Fibroblast of skin of right biceps (primary cell): ENCODE results near the gene COL9A3.

Source experiments
- DNase-seq: peaks from one replicate; pipeline ENCODE4 v3.0.0-alpha.2; 2013

COL9A3 gene

DNA sequence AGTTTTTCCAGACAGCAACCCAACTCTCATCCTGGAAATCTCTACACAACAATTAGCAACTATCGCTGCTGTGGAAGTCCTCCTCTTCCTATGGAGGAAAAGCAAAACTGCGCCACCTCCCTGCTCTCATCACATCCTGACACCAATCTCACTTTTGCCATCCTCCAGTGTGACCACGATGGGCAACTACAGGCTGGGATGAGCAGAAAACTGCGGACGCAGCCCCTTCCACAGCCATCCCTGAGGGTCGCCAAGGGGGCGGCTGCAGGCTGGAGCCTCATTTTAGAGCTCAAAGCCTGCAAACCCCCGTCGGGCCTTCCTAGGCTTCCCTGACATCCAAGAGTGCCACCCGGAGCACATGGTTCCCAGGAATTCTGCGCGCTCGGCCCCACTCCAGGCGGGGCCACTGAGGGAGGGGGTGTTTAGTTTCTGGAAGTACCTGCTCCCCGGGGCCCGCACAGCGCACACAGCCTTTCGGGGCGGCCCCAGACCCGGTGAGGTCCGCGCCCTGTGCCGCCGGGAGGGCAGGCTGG lies 43.6 kb downstream of the COL9A3 start:
- peak; percentile 42 for DNase-seq

DNA sequence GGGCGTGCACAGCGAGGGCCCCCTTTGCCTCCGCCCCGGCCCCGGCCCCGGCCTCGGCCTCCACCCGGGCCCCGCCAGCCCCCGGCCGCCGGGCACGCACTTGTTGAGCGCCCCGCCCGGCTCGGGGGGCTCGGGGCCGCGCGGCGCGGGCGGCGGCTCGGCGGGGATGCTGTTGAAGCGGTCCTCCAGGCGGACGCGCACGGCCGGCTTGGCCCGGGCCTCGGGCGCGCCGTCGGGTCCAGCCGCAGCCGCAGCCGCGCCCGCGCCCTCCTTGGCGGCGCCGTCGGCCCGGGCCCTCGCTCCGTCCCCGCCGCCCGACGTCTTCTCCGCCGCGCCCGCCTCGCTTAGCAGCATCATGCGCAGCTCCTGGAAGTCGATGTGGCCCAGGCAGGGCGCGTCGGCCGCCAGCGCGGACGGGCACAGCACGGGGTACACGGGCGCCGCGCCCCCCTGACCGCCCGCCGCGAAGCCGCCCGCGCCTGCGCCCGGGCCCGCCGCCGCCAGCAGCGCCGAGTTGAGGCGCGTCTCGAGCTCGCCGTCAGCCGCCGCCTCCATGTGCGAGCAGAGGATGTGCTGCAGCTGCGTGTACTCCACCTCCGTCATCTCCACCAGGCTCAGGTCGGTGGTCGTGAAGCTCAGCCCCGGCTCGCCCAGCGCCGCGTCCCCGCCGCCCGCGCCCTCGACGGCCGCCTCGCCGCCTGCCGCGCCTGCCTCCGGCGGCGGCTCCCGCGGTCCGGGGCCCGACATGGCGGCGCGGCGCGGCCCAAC lies 44.3 kb downstream of the COL9A3 start:
- DNase-seq, result peak; percentile 26

GRCh38 chr20:62861726-62862336 lies 45.0 kb downstream of the COL9A3 start, which contains the start of gene TCFL5:
TSS of gene TCFL5 (minus strand) at chr20:62861822. CDS start at chr20:62861670, 152 bp downstream.
- DNase-seq, result peak; percentile 85

DNA sequence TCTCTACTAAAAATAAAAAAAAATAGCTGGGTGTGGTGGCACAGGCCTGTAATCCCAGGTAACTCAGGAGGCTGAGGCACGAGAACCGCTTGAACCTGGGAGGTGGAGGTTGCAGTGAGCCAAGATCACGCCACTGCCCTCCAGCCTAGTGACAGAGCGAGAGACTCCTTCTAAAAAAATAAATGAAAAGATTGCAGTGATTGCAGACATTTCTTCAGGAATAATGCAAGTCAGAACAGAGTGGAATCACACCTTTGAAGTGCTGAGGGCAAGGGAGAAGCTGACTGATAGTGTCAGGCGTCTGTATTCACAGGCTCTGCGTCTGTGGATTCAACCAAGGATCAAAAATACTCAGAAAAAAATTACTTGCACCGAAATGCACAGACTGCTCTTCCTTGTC lies 47.4 kb downstream of the COL9A3 start:
- no peak for DNase-seq

DNA sequence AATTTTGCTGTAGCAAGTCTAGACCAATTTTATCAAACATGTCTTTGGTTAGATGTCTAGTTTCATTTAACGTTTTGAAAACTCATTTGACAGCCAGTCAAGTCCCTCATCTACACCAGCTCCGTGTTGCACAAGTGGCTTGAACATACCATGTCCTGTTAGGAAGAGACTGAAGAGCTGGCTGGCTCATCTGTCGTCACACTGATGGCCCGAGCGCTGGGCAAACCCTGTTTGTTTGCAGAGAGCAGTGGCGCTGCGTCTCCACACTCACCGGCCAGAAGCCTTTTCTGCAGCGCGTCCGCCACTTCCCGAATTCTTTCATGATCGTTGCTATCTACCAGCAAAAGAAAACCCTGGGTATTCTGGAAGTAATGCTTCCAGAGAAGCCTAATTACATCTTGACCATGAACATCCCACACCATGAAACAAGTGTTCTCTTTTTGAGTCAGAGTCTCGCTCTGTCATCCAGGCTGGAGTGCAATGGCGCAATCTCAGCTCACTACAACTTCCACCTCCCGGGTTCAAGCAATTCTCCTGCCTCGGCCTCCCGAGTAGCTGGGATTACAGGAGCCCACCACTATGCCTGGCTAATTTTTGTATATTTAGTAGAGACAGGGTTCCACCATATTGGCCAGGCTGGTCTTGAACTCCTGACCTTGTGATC lies 55.5 kb downstream of the COL9A3 start:
- no peak for DNase-seq

DNA sequence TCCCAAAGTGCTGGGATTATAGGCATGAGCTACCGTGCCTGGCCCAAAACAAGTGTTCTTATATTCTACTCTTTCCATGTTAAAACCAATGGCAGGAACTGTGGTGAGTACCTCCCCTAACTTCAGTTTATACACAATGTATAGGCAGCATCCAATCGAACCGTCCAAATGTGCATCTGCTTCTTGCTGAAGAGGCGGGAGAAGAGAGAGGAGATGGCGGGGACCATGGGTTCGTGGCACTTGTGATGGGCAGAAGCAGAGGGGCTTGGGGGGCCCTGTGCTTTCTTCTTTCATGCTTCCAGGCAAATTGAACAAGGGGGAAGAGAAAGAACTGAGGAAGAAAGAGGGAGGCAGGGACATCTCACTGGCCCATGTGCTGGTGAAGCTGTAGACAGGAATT lies 56.0 kb downstream of the COL9A3 start:
- DNase-seq, result no peak

- no peak for DNase-seq
These were observed 56.4 kb downstream of the COL9A3 start for GRCh38 chr20:62873280-62873679.

DNA sequence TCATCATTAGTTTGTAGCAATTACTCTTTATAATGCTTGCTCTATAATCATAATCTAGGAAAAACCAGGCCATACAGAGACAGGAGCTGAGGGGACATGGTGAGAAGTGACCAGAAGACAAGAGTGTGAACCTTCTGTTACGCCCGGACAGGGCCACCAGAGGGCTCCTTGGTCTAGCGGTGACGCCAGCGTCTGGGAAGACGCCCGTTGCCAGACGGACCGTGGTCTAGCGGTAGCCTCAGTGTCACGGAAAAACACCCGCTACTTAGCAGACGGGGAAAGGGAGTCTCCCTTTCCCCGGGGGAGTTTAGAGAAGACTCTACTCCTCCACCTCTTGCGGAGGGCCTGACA lies 56.8 kb downstream of the COL9A3 start:
- peak; percentile 42 for DNase-seq

DNA sequence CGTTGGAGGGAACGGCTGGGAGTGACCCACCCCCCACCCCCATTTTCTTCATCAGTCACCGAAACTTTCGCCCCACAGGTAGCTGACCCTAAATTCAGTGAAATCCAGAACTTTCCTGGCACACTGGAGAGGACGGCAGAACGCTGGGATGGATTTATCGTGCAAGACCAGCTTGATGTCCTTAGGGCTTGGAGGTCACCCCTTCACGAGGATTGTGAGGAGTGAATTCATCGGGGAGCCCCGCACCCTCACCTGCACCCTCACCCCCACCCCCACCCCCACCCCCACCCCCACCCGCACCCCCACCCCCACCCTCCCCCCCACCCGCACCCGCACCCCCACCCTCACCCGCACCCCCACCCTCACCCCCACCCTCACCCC lies 58.1 kb downstream of the COL9A3 start:
- no peak for DNase-seq

DNA sequence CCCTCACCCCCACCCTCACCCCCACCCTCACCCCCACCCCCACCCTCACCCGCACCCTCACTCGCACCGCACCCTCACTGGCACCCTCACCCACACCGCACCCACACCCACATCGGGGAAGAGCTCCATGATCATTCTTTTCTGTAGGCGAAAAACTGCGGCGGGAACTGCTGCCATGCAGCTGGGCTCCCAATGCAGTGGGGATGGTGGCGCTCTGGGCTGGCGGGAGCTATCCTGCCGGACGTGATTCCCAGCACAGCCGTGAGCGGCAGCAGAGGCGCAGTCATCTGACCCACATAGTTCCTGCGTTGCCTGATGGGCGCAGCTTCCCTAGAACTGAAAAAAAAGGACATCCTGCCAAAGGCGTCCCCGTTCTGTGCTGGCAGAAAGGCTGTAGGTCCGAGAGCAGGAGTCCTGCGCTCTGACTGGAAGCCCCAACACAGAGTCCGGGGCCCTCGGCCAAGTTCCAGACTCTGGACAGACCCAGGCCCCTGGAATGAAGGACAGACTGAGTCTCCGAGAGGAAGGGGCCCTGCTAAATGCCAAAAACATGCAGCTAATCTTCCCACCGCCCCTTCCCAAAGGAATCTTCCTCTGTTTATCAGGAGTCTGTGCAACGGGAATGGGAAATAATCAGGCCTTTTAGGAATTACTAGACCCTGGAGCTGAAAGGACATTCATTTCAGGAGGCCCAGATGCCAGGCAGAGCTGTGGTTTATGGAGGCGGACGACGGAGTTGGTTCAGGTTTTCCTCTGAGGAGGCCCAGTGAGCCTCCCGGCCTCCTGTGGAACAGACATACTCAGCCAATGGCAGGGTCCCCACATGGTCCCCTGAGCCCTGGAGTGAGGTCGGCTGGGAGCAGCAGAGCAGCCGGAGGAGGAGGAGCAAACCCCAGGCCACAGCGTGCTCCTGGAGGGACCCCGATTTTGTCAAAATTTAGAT lies 58.8 kb downstream of the COL9A3 start:
- DNase-seq, result peak; percentile 88

DNA sequence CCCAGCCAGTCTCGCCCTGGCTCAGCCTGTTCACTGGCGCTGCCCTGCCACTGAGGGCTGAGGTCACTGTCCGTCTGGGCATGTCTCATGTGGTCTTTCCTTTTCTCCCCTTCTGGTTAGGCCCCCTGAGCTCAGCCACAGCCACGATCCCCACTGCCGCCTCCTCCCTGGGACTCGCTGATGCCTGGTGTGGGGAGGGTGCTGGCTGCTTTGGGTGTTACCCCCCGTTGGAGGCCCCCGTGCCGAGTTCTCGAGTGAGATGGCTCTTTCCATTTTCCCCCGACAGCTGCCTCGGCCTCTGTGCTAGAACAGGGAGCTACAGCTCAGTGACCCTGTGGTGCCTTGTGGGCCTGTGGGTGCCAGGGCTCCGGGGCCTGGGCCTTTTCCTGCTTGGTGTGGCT lies 59.7 kb downstream of the COL9A3 start:
- DNase-seq, result no peak

GRCh38 chr20:62876902-62877816 lies 60.3 kb downstream of the COL9A3 start:
- peak; percentile 45 for DNase-seq

GRCh38 chr20:62878244-62879038 lies 61.6 kb downstream of the COL9A3 start:
- DNase-seq, result no peak

GRCh38 chr20:62879275-62880146 lies 62.7 kb downstream of the COL9A3 start:
- no peak for DNase-seq

GRCh38 chr20:62880147-62880934 lies 63.5 kb downstream of the COL9A3 start:
- no peak for DNase-seq

DNA sequence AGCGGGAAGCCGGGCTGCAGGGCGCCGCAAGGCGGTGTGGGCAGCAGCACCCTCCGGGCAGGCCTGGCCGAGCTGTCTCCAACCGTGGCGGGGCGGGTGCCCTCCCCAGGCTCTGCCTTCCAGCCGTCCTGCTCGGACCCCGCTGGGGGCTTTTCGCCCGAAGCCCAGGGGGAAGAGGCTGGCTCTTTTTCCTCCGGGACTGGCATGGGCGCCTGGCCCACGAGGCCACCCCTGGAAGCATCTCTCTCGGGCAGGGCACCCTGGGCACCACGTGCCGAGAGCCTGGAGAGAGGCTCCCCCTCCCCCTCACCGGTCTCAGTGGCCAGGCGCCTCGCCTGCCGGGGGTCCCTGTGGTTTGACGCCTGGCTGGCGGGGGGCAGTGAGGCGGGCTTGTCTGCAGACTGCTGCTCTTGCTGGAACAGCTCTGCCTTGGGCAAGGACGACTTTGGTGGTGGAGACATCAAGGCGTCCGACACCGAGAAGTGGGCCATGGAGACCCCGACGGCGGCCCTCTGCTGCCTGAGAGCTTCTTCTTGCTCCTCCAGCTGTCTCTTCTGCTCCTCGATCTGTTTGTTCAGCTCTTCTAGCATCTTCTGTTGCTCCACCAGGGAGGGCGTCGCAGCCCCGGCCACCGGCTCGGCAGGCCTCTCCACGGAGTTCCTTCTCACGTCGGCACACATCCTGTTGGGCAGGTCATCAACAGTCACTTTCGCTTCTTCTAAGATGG lies 64.2 kb downstream of the COL9A3 start:
- no peak for DNase-seq

- no peak for DNase-seq
These were observed 65.0 kb downstream of the COL9A3 start for GRCh38 chr20:62881662-62882395.
